Bronchial epithelial cell (primary cell): ENCODE measurements around the gene DAAM1. TPM values are rescaled to one million over a fixed set of nuclear protein-coding genes. Genes with fewer than 3 reads are reported as not detected.
A peak's percentile ranks its signal among the peaks of the same experiment; 100 is the strongest.

Experiments used
- DNase-seq: peaks from one replicate; pipeline ENCODE4 v3.0.0-alpha.2; 2010; ENCODE audit warnings: low read depth
- FAIRE-seq: peaks from 2 replicates; lab custom pipeline; 2011; peaks lifted over from hg19 to GRCh38; lab: Jason Lieb, UNC
- H3K27me3 ChIP-seq: 2 replicates; pipeline ENCODE4 v1.5.1; 2011; ENCODE audit warnings: low read length; ENCODE audit not compliant: control insufficient read depth, insufficient read depth
- H3K36me3 ChIP-seq: 2 replicates; pipeline ENCODE4 v1.5.1; 2011; ENCODE audit warnings: low read length; ENCODE audit not compliant: control insufficient read depth, insufficient read depth
- H3K4me3 ChIP-seq: 2 replicates; pipeline ENCODE4 v1.5.1; 2011; ENCODE audit warnings: mild to moderate bottlenecking, low read depth, low read length, control low read depth
- CTCF ChIP-seq: IDR thresholded peaks from 2 replicates; pipeline ENCODE4 v1.5.1; 2011; ENCODE audit warnings: mild to moderate bottlenecking, moderate library complexity, low read length, control low read depth, inconsistent platforms; ENCODE audit not compliant: insufficient read depth, severe bottlenecking
- total RNA-seq: library from RNA; depleted of rRNA; stranded (reverse); fragments of >200 nt; gene quantifications from 2 replicates; pipeline ENCODE4 v1.2.1, GENCODE V29; 2014

DAAM1 gene
- total RNA-seq, 1 donor from 2014 or later, result 16.6 TPM

DNA sequence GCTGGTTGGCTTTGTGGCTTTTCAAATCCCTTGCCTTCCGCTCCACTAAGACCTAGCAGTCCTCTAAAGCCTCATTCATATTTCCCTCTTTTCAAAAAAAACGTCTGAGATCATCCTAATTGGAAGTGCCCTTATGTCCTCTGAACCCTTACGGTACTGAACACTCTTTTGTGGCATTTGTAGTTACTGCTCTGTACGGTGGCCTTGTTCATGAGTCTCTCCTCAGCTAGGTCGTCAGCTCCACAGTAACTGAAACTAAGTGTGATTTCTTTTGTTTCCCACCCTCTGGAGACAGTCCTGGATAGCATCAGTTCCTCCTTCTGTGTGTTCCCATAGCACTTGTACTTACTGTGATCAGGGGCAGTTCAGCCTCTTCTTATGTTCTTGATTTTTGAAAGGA lies 49.7 kb downstream of the DAAM1 start:
- no peak for FAIRE-seq
- H3K36me3 ChIP-seq, result no peaks in the 10 kb centered on the region
- H3K27me3 ChIP-seq, result no peaks in the 10 kb centered on the region
- TF ChIP-seq CTCF, result no peak
- DNase-seq, result no peak
- no peak overlapping the region for H3K4me3 ChIP-seq

DNA sequence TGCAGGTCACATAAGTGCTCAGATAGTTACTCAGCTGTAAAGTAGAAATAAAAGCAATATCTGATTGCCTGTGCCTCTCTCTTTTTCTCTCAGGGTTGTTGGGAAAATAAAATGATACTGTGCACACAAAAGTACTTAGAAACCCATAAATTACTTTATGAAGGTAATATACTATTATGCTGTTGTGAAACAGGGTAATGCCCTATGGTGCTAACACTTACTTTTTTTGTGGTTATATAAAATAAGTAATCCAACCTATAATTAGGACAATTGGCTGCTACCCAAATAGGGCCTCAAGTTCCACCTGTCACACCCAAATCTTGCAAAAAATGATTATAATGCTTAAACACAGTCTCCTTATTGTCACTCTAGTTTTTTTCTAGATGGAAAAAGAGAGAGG lies 50.6 kb downstream of the DAAM1 start:
- no peak for DNase-seq
- no peak for FAIRE-seq
- TF ChIP-seq CTCF, result no peak

DNA sequence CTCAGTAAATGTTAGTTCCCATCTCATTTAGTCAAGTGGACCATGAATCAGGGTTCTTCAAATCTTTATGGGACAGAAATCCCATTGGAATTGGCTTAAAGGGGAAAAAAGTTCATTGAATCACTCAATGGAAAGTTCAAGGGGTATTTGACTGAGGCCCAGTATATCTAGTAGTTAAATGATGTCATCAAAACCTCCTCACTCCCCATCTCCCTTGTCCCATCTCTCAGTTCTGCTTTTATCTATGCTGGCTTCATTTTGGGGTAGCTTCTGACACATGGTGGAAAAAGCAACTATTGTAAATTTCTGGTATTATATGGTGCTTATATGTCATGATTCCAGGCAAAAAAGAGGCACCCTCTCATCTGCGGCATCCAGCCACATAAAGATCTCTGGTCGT lies 51.9 kb downstream of the DAAM1 start:
- TF ChIP-seq CTCF, result no peak
- FAIRE-seq (no peak), DNase-seq (no peak)
- Histone ChIP-seq H3K27me3 (no peaks in the 10 kb centered on the region), H3K4me3 (no peak overlapping the region), H3K36me3 (no peaks in the 10 kb centered on the region)

More for the DNA sequence above, 50.6 kb downstream of the DAAM1 start:
- no peaks in the 10 kb centered on the region for H3K27me3 ChIP-seq
- H3K36me3 ChIP-seq, result no peaks in the 10 kb centered on the region
- H3K4me3 ChIP-seq, result no peak overlapping the region

DNA sequence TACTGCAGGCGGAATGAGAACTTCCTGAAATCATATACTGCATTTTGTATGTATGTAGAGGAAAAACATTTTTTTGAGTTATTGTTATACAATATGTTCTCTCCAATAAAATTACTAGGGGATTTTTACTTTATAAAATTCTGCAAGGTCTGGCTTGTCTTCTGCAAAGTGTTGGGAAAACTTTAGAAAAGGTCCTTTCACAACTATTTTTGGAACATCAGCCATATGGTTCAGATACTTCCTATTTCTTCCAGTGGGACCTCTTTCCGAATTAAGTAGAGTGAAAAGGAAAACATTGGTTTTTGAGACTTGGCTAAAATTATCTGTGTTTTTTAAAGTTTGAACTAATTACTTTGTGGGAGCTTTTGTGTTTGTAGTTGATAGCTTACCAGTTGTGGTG lies 52.7 kb downstream of the DAAM1 start:
- no peak for TF ChIP-seq CTCF

GRCh38 chr14:59243174-59243573 lies 54.7 kb downstream of the DAAM1 start:
- Histone ChIP-seq H3K27me3 (no peaks in the 10 kb centered on the region), H3K4me3 (no peak overlapping the region), H3K36me3 (no peaks in the 10 kb centered on the region)
- TF ChIP-seq CTCF, result no peak
- DNase-seq (no peak), FAIRE-seq (no peak)

More for the DNA sequence above, 52.7 kb downstream of the DAAM1 start:
- Histone ChIP-seq H3K27me3 (no peaks in the 10 kb centered on the region), H3K36me3 (no peaks in the 10 kb centered on the region), H3K4me3 (no peak overlapping the region)
- FAIRE-seq (no peak), DNase-seq (no peak)

GRCh38 chr14:59244581-59244980 lies 56.1 kb downstream of the DAAM1 start:
- Histone ChIP-seq H3K36me3 (no peaks in the 10 kb centered on the region), H3K27me3 (no peaks in the 10 kb centered on the region), H3K4me3 (no peak overlapping the region)
- FAIRE-seq (peak; percentile 81), DNase-seq (peak; percentile 80)
- TF ChIP-seq CTCF, result no peak
